ENCODE results near the gene CLDN22.

DNA sequence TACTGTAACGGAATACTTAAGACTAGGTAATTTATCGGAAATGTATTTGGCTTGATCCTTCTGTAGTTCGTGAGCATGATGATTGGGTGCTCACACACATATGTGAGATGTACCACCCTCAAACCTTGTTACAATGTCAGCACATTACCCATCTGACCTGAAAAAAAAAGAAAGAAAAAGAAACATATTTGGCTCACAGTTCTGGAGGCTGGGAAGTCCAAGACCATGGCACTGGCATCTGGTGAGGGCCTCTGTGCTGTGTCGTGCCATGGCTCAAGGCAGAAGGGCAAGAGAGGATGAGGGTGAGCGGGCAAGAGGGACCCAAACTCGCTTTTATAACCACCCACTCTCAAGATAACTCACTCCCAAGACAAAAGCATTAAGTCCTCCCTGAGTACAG, 9.2 kb upstream of the CLDN22 start:
- no peak for TF ChIP-seq ZNF146 (tag by site-specific recombination; IDR thresholded peaks at IDR 0.05)
- TF ChIP-seq ZNF341 (tag by site-specific recombination; IDR thresholded peaks at IDR 0.05; ENCODE audit: low read depth) = no peak
- TF ChIP-seq ZFHX2 (tag by site-specific recombination; conservative IDR thresholded peaks at IDR 0.05) = no peak
- TF ChIP-seq, protein P1, sequence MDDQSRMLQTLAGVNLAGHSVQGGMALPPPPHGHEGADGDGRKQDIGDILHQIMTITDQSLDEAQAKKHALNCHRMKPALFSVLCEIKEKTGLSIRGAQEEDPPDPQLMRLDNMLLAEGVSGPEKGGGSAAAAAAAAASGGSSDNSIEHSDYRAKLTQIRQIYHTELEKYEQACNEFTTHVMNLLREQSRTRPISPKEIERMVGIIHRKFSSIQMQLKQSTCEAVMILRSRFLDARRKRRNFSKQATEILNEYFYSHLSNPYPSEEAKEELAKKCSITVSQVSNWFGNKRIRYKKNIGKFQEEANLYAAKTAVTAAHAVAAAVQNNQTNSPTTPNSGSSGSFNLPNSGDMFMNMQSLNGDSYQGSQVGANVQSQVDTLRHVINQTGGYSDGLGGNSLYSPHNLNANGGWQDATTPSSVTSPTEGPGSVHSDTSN (CRISPR knock-in tag; IDR thresholded peaks at IDR 0.05) = no peak
- no peak for TF ChIP-seq OSR2 (tag by site-specific recombination; IDR thresholded peaks at IDR 0.05)
- no peak for TF ChIP-seq ZNF837 (tag by site-specific recombination; IDR thresholded peaks at IDR 0.05)
- no peak for TF ChIP-seq YY1 (tag by site-specific recombination; IDR thresholded peaks at IDR 0.05)
- TF ChIP-seq, protein P2, sequence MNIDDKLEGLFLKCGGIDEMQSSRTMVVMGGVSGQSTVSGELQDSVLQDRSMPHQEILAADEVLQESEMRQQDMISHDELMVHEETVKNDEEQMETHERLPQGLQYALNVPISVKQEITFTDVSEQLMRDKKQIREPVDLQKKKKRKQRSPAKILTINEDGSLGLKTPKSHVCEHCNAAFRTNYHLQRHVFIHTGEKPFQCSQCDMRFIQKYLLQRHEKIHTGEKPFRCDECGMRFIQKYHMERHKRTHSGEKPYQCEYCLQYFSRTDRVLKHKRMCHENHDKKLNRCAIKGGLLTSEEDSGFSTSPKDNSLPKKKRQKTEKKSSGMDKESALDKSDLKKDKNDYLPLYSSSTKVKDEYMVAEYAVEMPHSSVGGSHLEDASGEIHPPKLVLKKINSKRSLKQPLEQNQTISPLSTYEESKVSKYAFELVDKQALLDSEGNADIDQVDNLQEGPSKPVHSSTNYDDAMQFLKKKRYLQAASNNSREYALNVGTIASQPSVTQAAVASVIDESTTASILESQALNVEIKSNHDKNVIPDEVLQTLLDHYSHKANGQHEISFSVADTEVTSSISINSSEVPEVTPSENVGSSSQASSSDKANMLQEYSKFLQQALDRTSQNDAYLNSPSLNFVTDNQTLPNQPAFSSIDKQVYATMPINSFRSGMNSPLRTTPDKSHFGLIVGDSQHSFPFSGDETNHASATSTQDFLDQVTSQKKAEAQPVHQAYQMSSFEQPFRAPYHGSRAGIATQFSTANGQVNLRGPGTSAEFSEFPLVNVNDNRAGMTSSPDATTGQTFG (tag by site-specific recombination; IDR thresholded peaks at IDR 0.05; ENCODE audit: borderline replicate concordance) = no peak
- TF ChIP-seq, protein P3, sequence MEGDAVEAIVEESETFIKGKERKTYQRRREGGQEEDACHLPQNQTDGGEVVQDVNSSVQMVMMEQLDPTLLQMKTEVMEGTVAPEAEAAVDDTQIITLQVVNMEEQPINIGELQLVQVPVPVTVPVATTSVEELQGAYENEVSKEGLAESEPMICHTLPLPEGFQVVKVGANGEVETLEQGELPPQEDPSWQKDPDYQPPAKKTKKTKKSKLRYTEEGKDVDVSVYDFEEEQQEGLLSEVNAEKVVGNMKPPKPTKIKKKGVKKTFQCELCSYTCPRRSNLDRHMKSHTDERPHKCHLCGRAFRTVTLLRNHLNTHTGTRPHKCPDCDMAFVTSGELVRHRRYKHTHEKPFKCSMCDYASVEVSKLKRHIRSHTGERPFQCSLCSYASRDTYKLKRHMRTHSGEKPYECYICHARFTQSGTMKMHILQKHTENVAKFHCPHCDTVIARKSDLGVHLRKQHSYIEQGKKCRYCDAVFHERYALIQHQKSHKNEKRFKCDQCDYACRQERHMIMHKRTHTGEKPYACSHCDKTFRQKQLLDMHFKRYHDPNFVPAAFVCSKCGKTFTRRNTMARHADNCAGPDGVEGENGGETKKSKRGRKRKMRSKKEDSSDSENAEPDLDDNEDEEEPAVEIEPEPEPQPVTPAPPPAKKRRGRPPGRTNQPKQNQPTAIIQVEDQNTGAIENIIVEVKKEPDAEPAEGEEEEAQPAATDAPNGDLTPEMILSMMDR (tag by site-specific recombination; IDR thresholded peaks at IDR 0.05) = no peak
- no peak for TF ChIP-seq ZNF549 (tag by site-specific recombination; IDR thresholded peaks at IDR 0.05)
- TF ChIP-seq ZNF239 (tag by site-specific recombination; IDR thresholded peaks at IDR 0.05) = no peak
- no peak for TF ChIP-seq ZBTB20 (tag by site-specific recombination; IDR thresholded peaks at IDR 0.05)
- no peak for TF ChIP-seq ZNF335 (tag by site-specific recombination; conservative IDR thresholded peaks at IDR 0.05)
